Measurements from ENCODE around the gene CD151.

Gene CD151

DNA sequence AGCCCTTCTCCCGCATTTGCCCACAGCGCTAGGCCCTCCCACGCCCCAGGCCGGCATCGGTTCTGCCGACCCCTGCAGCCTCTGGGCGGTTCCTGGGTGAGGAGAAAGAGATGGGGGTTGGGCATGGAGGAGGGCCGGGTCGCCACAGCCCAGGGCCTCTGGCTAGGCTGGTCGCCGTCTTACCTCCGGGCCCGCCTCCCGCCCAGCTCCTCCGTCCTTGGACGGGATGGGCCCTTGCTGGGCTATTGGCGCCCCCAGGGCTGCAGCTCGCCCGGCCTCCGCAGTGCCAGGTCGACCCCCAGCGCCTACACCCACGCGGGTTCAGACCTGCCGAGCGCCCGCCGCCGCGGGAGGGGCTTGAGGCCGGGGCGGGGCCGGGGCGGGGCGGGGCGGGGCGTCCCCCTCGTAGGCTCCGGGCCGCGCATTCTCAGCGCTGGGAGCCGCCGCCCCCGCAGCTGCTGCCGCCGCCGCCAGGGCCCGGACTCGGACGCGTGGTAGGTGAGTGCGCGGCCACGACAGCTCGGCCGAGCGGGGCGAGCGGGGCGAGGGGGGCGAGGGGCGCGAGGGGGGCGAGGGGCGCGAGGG, at the start of gene CD151:
CD151 (plus strand) TSS at position 424 of the 585 bp plus-strand sequence. CDS start 3,118 bp downstream, outside the sequence.
- DNase-seq = no peak

- DNase-seq = no peak
These were observed 49.2 kb upstream of the CD151 start for GRCh38 chr11:783581-784015.

GRCh38 chr11:786235-787083, 46.3 kb upstream of the CD151 start:
- no peak for DNase-seq

GRCh38 chr11:787084-787675, 45.6 kb upstream of the CD151 start:
- DNase-seq = no peak

DNA sequence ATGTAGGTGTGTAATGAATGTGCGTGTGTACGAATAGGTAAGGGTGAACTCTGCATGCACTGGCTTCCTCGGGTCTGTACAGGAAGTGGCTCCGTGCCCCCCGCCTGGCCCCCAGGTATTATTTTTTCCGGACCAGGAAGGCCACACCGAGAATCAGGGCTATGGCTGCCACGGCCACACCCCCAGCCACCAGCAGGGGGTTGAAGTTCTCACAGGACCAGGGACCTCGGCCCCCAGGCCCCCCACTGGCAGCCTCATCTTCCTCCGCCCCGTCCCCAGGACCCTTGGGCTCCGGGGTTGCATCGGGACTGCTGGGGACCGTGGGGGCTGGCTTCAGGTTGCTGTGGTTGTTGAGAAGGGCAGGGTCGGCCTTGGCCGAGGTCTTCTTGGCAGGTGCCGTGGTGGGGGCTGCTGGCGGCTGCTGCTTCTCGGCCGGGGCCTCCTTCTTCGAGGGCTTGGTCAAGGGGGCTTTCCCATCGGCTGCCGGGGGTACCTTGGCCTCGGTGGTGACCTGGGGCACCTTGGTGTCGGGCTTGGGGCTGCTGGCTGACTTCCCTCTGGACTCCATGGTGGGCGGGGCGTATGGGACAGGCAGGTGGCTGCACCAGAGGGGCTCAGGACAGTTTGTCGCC, 44.6 kb upstream of the CD151 start:
- DNase-seq = no peak

DNA sequence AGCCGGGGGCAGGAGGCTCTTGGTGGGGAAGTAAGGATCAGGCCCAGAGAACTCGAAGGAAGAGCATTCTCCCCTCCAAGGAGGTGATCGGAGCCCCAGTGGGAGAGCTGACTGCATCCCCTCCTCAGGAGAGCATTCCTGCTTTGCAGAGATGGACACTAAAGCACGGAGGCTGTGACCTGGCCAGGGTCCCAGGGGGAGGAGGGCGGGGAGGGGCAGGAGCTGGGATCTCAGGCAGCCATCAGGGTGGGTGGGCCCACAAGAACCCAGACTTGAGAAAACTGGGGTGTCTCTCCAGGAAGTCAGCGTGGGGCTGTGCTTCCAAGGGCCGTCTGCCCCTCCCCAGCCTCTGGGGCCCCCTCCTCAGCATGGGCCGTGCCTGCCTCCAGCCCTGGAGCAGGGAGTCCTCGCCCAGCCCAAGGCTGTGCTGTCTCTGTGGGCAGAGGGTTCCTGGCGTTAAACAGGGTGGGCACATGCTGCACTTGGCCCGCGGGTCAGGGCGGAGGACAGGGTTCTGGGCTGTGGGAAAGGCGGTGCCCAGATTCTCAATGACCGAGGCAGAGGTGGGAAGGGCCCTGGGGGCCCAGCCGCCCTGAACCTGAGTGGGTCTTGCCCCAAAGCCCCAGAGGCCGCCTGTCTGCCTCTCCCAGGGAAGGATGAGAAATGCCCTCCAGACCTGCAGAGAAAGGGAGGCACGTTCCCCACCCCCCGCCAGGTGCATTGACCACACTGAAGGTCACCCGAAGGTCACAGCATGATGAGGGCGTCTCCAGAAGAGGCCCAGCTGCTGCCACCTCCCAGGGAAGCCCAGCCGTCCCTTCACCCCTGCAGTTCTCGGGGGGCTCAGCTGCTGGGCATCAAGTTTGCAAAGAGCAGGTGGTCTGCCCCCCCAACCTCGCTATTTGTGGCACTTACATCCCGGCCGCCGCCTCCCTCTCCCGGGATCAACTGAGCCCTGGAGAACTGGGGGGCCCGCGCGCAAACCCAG, 43.5 kb upstream of the CD151 start:
- DNase-seq = no peak

DNA sequence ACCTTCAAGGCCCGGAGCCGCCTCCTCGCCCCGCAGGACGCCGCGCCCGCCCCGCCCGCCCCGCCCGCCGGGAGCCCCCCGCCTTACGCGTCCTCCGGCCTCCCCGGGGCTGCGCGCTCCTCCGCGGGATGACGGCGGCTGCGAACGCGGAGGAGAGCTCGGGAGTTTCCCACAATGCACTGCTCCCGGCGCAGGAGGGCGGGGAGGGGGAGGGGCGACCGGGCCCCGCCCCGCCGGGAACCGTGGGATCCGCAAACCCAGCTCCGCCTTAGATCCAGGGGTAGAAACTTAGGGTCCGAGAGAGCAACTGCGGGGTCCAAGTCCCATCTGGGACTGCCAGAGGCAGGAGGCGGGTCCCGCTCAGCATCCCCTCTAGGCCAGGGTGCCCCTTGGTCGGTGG, 42.8 kb upstream of the CD151 start, which contains the start of gene CEND1:
CEND1 (minus strand) TSS at position 148 of the 400 bp plus-strand sequence. CDS start 1,514 bp downstream, outside the sequence.
- DNase-seq = no peak

DNA sequence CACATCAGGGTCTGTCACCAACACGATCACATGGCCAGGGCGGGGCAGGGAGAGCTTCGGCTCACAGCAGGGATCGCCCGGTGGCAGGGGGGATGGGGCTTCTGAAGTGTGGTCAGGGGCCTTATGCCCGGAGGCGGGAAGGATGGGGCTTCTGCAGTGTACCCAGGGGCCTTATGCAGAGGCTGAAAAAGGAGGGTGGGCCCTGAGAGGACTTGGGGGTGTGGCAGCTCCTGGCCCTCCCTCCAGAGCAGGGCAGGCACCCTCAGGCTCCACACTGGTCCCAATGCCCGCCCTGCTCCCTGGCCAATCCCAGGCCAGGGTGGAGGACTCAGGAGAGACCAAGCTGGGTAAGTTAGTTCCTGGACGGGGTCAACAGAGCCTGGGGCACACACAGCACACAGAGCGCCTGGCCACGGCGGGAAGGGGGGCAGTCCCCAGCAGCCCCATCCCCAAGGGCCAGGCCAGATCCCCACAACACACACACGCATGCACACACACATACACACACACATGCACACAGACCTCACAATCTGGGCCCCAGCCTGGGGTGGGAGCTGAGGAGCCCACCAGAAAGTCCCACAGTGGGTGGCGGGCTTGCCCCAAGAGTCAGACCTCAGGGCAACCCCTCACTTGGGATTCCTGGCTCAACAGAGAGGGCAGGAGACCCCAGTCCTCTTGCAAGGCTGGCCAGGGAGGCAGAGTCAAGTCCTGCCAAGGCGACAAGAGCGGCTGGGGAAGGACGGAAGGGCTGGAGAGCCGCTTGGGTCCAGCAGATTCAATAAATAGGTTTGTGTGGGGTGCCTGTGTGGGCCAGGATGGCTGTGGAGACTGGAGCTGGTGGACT, 41.8 kb upstream of the CD151 start:
- DNase-seq = no peak

GRCh38 chr11:791658-792534, 40.9 kb upstream of the CD151 start:
- no peak for DNase-seq

GRCh38 chr11:792535-792821, 40.3 kb upstream of the CD151 start:
- no peak for DNase-seq

GRCh38 chr11:792873-793272, 39.9 kb upstream of the CD151 start:
- no peak for DNase-seq

- no peak for DNase-seq
These were observed 39.2 kb upstream of the CD151 start for GRCh38 chr11:793556-793955.

DNA sequence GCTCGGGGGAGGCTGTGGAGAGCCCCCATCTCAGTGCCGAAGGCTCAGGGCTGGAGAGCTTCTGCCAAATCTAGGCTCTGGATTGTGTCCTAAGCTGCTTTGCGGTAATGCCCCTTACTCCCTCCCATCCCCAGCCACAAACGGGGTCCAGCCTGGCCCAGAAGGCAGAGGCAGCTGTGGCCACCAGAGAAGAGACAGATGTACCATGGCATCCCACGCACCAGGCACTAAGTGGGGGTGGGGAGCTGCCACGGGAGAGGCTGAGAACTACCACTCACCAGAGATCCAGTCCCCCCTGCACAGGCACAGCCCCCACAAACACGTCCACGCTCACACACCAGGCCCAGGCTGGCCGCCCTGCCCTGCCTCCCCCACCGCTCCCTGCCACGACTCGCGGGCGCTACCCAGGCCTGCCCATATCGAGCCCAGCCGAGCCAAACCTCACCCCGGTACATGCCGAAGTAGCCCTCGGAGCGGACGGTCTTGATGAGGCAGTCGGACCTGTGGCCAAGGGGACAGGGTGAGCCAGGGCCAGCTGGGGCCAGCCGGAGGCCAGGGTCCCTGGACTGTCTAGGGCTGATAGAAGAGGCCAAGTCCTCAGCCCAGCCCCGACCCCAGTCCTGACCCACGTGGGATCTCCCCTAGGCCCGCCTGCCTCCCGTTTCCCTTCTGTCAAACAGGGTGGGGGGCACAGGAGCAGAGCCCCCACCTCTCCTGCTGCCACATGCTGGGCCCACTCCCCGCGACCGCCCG, 38.6 kb upstream of the CD151 start:
- DNase-seq = no peak

- no peak for DNase-seq
These were observed 37.8 kb upstream of the CD151 start for GRCh38 chr11:794766-795633.

DNA sequence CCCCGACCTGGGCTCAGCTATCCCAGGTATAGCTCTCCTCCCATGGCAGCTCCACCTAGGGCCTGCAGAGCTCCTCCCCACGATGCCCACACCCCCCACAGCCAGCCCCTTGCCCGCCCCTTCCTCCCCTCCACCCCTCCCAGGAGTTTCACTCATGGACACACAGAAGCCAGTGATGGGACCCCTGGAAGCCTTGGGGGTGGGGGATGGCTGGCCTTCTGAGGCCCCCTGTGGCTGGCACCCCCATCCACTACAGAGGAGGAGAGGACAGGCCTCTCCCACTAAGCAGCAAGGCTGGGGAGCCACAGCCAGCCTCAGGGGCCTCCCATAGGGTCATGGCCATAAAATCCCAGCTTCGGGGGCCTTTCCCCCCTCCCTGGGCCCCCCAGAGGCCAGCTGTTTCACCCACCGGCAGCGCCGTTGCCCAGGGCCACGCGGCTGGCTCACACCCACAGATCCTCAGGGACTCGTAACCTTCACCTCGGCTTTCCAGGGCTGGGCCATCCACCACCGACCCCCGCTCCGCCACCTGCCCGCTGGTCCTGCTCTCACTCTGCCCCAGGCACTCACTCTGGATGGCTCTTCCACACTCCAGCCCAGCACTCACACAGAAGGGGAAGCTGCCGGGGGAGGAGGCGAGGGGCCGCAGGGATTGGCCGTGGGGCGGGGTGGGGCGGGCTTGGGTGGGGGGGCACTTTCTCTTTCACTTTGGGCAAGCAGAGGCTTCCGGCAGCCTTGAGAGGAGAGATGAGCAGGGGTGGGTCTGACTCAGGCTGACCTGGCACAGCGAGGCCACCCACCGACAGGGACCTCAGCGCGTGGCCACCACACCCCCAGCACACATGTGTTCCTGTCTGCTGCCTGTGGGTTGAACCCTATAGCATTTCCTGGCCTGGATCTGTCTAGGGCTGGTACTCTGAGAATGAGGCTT, 36.9 kb upstream of the CD151 start:
- DNase-seq = peak; percentile 82

DNA sequence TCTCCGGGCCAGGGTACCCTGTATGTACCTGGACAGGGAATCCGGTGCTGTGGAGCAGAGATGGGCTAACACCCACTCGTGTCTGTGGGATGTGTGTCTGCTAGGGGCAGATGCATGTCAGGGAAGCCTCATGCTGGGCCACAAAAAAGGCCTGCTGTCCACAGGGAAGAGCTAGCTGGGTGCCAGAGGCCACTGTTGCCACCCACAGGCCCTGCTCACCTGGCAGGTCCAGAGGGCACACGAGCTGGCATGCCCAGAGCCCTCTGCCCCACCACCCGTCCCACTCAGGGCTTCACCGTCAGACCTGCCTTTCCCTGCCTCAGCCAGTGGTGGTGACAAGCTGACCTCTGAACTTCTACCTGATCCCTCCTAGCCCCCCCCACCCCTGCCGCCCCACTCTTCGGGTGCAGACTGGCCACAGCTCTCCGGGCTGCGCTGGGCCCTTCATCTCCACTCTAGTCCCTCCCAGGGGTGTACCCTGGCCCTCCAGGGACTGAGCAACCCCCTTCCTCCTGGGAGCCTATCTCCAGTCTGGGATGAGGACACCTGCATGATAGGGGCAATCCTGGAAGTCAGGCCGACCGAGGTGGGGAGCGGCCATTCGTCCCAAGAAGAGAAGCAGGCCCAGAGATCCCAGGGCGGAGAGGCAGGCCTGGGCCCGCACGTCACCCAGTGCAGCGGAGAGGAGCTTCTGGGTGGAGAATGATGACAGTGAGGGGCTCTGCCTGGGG, 36.0 kb upstream of the CD151 start:
- no peak for DNase-seq
